H9 (cell line): ENCODE data around the gene KCNH2. TPM values are rescaled to one million over a fixed set of nuclear protein-coding genes. Genes with fewer than 3 reads are reported as not detected.
"Not testable (repeated sequence)": the region's sequence is repeated elsewhere in the genome, so short reads cannot be mapped to it uniquely, and the experiment has no call there.

Experiments
- DNase-seq: peaks from one replicate; pipeline ENCODE4 v3.0.0-alpha.2; 2017
- H2AFZ ChIP-seq: one replicate; pipeline ENCODE4 v1.6.1; 2013; ENCODE audit warnings: mild to moderate bottlenecking, low read length, control low read depth, moderate library complexity
- H2AK5ac ChIP-seq: 2 replicates; pipeline ENCODE4 v1.6.1; 2013; ENCODE audit warnings: low read length, control low read depth, mixed read lengths; ENCODE audit not compliant: insufficient read length
- H2BK120ac ChIP-seq: one replicate; pipeline ENCODE4 v1.6.1; 2013; ENCODE audit warnings: low read depth, mild to moderate bottlenecking, low read length, control low read depth, inconsistent platforms; ENCODE audit not compliant: poor library complexity, severe bottlenecking
- H2BK12ac ChIP-seq: 2 replicates; pipeline ENCODE4 v1.6.1; 2013; ENCODE audit warnings: low read length, control low read depth, mixed read lengths, low read depth; ENCODE audit not compliant: insufficient read length
- H2BK15ac ChIP-seq: 2 replicates; pipeline ENCODE4 v1.6.1; 2013; ENCODE audit warnings: low read depth, low read length, control low read depth
- H2BK20ac ChIP-seq: one replicate; pipeline ENCODE4 v1.6.1; 2013; ENCODE audit warnings: low read depth, mild to moderate bottlenecking, low read length, control low read depth, inconsistent platforms; ENCODE audit not compliant: poor library complexity, severe bottlenecking
- H2BK5ac ChIP-seq: 2 replicates; pipeline ENCODE4 v1.6.1; 2013; ENCODE audit warnings: low read length, control low read depth, mixed read lengths; ENCODE audit not compliant: insufficient read length
- H3K14ac ChIP-seq: 2 replicates; pipeline ENCODE4 v1.6.1; 2013; ENCODE audit warnings: low read length, control low read depth; ENCODE audit not compliant: insufficient read depth
- H3K18ac ChIP-seq: 2 replicates; pipeline ENCODE4 v1.6.1; 2013; ENCODE audit warnings: low read depth, mild to moderate bottlenecking, mixed read lengths, low read length, control low read depth; ENCODE audit not compliant: insufficient read length
- H3K23ac ChIP-seq: 2 replicates; pipeline ENCODE4 v1.6.1; 2013; ENCODE audit warnings: low read length, control low read depth, mixed read lengths, low read depth; ENCODE audit not compliant: insufficient read length
- H3K23me2 ChIP-seq: 2 replicates; pipeline ENCODE4 v1.6.1; 2013; ENCODE audit warnings: low read depth, mild to moderate bottlenecking, mixed read lengths, low read length, control low read depth; ENCODE audit not compliant: insufficient read length, poor library complexity, severe bottlenecking
- H3K27ac ChIP-seq: 2 replicates; pipeline ENCODE4 v1.5.1; 2013; ENCODE audit warnings: low read length, control low read depth, mixed read lengths, low read depth; ENCODE audit not compliant: insufficient read length
- H3K27me3 ChIP-seq: 2 replicates; pipeline ENCODE4 v1.6.1; 2013; ENCODE audit warnings: low read length, control low read depth, inconsistent platforms; ENCODE audit not compliant: insufficient read depth
- H3K4ac ChIP-seq: 2 replicates; pipeline ENCODE4 v1.6.1; 2013; ENCODE audit warnings: low read depth, mild to moderate bottlenecking, control low read depth, inconsistent platforms, low read length, moderate library complexity
- H3K4me1 ChIP-seq: 2 replicates; pipeline ENCODE4 v1.6.1; 2013; ENCODE audit warnings: low read length, control low read depth, inconsistent platforms; ENCODE audit not compliant: insufficient read depth
- H3K4me2 ChIP-seq: 2 replicates; pipeline ENCODE4 v1.6.1; 2013; ENCODE audit warnings: low read length, control low read depth, mixed read lengths; ENCODE audit not compliant: insufficient read length, insufficient read depth
- H3K56ac ChIP-seq: 2 replicates; pipeline ENCODE4 v1.6.1; 2013; ENCODE audit warnings: low read depth, mild to moderate bottlenecking, mixed read lengths, low read length, control low read depth; ENCODE audit not compliant: insufficient read length
- H3K79me1 ChIP-seq: 2 replicates; pipeline ENCODE4 v1.6.1; 2013; ENCODE audit warnings: low read depth, mild to moderate bottlenecking, moderate library complexity, low read length, control low read depth, inconsistent platforms; ENCODE audit not compliant: insufficient read depth, poor library complexity, severe bottlenecking
- H3K79me2 ChIP-seq: 2 replicates; pipeline ENCODE4 v1.6.1; 2013; ENCODE audit warnings: low read length, control low read depth, inconsistent platforms; ENCODE audit not compliant: insufficient read depth
- H3K9ac ChIP-seq: 2 replicates; pipeline ENCODE4 v1.6.1; 2013; ENCODE audit warnings: low read length, control low read depth, mixed read lengths; ENCODE audit not compliant: insufficient read length; ENCODE audit errors: extremely low read depth
- H3K9me3 ChIP-seq: one replicate; pipeline ENCODE4 v1.6.1; 2013; ENCODE audit warnings: low read depth, low read length, inconsistent platforms; ENCODE audit not compliant: control insufficient read depth
- H3T11ph ChIP-seq: one replicate; pipeline ENCODE4 v1.6.1; 2013; ENCODE audit warnings: mild to moderate bottlenecking, low read length, control low read depth, inconsistent platforms
- H4K20me1 ChIP-seq: one replicate; pipeline ENCODE4 v1.6.1; 2013; ENCODE audit not compliant: control insufficient read depth, insufficient read length, insufficient read depth
- H4K5ac ChIP-seq: 2 replicates; pipeline ENCODE4 v1.6.1; 2013; ENCODE audit warnings: low read depth, mild to moderate bottlenecking, mixed read lengths, low read length, control low read depth; ENCODE audit not compliant: insufficient read length
- H4K8ac ChIP-seq: replicated peaks from 2 replicates; pipeline ENCODE4 v1.6.1; 2013; ENCODE audit warnings: low read length, control low read depth, mixed read lengths, low read depth; ENCODE audit not compliant: insufficient read length
- H4K91ac ChIP-seq: 2 replicates; pipeline ENCODE4 v1.6.1; 2013; ENCODE audit warnings: low read depth, mild to moderate bottlenecking, moderate library complexity, mixed read lengths, low read length, control low read depth; ENCODE audit not compliant: insufficient read length
- H3K27ac Mint-ChIP-seq, 3 experiments: 2 replicates in 2 of 3; 3 replicates in 1 of 3; pipeline ENCODE4 v1.8.0; 2020 to 2021; ENCODE audit warnings: mixed read lengths in 3 of 3, mild to moderate bottlenecking in 1 of 3, moderate library complexity in 1 of 3
- H3K27me3 Mint-ChIP-seq: 2 replicates; pipeline ENCODE4 v1.8.0; 2021; ENCODE audit warnings: low read depth, mild to moderate bottlenecking, moderate library complexity, mixed read lengths
- H3K36me3 Mint-ChIP-seq, 3 experiments: 2 replicates in 2 of 3; 3 replicates in 1 of 3; pipeline ENCODE4 v1.8.0; 2020 to 2021; ENCODE audit warnings: low read depth in 3 of 3, mixed read lengths in 3 of 3; ENCODE audit not compliant: insufficient read depth in 1 of 3
- H3K4me1 Mint-ChIP-seq, 2 experiments: 2 replicates each; pipeline ENCODE4 v1.8.0; 2020; ENCODE audit warnings: mixed read lengths in 2 of 2
- H3K4me3 Mint-ChIP-seq, 2 experiments: 2 replicates in 1 of 2; 3 replicates in 1 of 2; pipeline ENCODE4 v1.8.0; 2020 to 2021; ENCODE audit warnings: mild to moderate bottlenecking in 2 of 2, mixed read lengths in 2 of 2, moderate library complexity in 1 of 2
- H3K9me3 Mint-ChIP-seq, 2 experiments: 2 replicates in 1 of 2; 3 replicates in 1 of 2; pipeline ENCODE4 v1.8.0; 2020; ENCODE audit warnings: mild to moderate bottlenecking in 2 of 2, mixed read lengths in 2 of 2, moderate library complexity in 1 of 2
- CTCF ChIP-seq: fragments of 200-600 bp; sonication (generic); conservative IDR thresholded peaks from 3 replicates; pipeline ENCODE4 v1.8.0; 2021; ENCODE audit warnings: antibody characterized with exemption, mild to moderate bottlenecking
- WGBS: extraction: QIAGEN DNeasy Blood & Tissue Kit; methylation state at CpG from one replicate; pipeline ENCODE4 v1.1.7; 2013; ENCODE audit warnings: missing lambda C conversion rate, low lambda C conversion rate, mixed read lengths; ENCODE audit not compliant: insufficient read length; ENCODE audit errors: extremely low coverage; 5-methylcytosine and 5-hydroxymethylcytosine counted together
- total RNA-seq: library from RNA; stranded (reverse); gene quantifications from 2 replicates; pipeline ENCODE4 v1.2.1, GENCODE V29; 2021

KCNH2 gene
- total RNA-seq, 1 experiment from 2014 or later: 4.5 TPM

GRCh38 chr7:150910996-150911422 lies 67.1 kb downstream of the KCNH2 start:
- WGBS: no CpG with 5 or more reads among the region's 12 CpGs
- peaks cover 0 to 3% of the 10 kb centered on the region in 2 experiments; a peak in 3 of 5 replicates for H3K9me3 Mint-ChIP-seq
- Histone ChIP-seq H2BK5ac (no peak overlapping the region), H2AK5ac (no peak overlapping the region), H4K5ac (no peak overlapping the region), H2BK12ac (no peak overlapping the region), H2BK15ac (no peak overlapping the region), H3K23me2 (no peaks in the 10 kb centered on the region), H3K4ac (no peak overlapping the region), H4K8ac (no peak overlapping the region), H2AFZ (no peak overlapping the region), H2BK120ac (no peak overlapping the region), H3K14ac (no peak overlapping the region; the same call in 1 of the 2 replicates), H3T11ph (no peak overlapping the region), H3K18ac (no peak overlapping the region), H3K56ac (no peak overlapping the region), H3K9ac (no peak overlapping the region), H3K79me1 (no peaks in the 10 kb centered on the region), H3K23ac (no peak overlapping the region), H3K27me3 (no peaks in the 10 kb centered on the region), H3K4me1 (peaks cover 2% of the 10 kb centered on the region; the same call in 1 of the 2 replicates), H4K20me1 (no peaks in the 10 kb centered on the region), H2BK20ac (no peak overlapping the region), H3K4me2 (no peak overlapping the region), H3K27ac (no peak overlapping the region), H3K79me2 (no peaks in the 10 kb centered on the region), H3K9me3 (no peaks in the 10 kb centered on the region), H4K91ac (no peak overlapping the region)
- DNase-seq: no peak
- peaks cover 56% of the 10 kb centered on the region for H3K27me3 Mint-ChIP-seq
- peaks cover 14 to 15% of the 10 kb centered on the region in 2 experiments for H3K4me1 Mint-ChIP-seq
- H3K4me3 Mint-ChIP-seq: no peak overlapping the region; a peak in 1 of 5 replicates
- no peak for TF ChIP-seq CTCF
- no peaks in the 10 kb centered on the region for H3K36me3 Mint-ChIP-seq
- H3K27ac Mint-ChIP-seq: no peak overlapping the region

GRCh38 chr7:150910305-150910995 lies 67.7 kb downstream of the KCNH2 start:
- H3K56ac ChIP-seq, H4K5ac ChIP-seq, H3K23ac ChIP-seq, H4K8ac ChIP-seq, H4K91ac ChIP-seq, H2BK20ac ChIP-seq, H2BK15ac ChIP-seq, H3K4me1 ChIP-seq, H4K20me1 ChIP-seq, H3K9me3 Mint-ChIP-seq, H3K27ac ChIP-seq, H2BK120ac ChIP-seq, H3K23me2 ChIP-seq, H3K79me2 ChIP-seq, H3K4me3 Mint-ChIP-seq, H3K4me2 ChIP-seq, H3K9ac ChIP-seq, H3K36me3 Mint-ChIP-seq, H3K14ac ChIP-seq, H2BK12ac ChIP-seq, H2AFZ ChIP-seq, H3K79me1 ChIP-seq, H3K9me3 ChIP-seq, H2BK5ac ChIP-seq, H3K27ac Mint-ChIP-seq, H2AK5ac ChIP-seq, H3K4ac ChIP-seq, H3T11ph ChIP-seq, DNase-seq, H3K27me3 ChIP-seq, H3K18ac ChIP-seq: not testable (repeated sequence)
- no CpG with 5 or more reads among the region's 8 CpGs for WGBS
- H3K27me3 Mint-ChIP-seq: peaks cover 57% of the 10 kb centered on the region
- H3K4me1 Mint-ChIP-seq: peaks cover 14 to 15% of the 10 kb centered on the region in 2 experiments
